Neural cell (in vitro differentiated cells): ENCODE data around the gene POLR2L. TPM values are rescaled to one million over a fixed set of nuclear protein-coding genes. Genes with fewer than 3 reads are reported as not detected.

Experiments
- H2AFZ ChIP-seq: fragments of 200-600, 300-800 bp; sonication (generic), shearing (Covaris generic); 2 replicates; pipeline ENCODE4 v1.6.0; 2014; ENCODE audit warnings: low read depth, mild to moderate bottlenecking, antibody characterized with exemption, low read length, moderate library complexity
- H3F3A ChIP-seq: fragments of 200-600 bp; shearing (Covaris generic); 2 replicates; pipeline ENCODE4 v1.6.1; 2016; ENCODE audit warnings: mild to moderate bottlenecking, moderate library complexity, mixed read lengths, antibody characterized with exemption, low read length; ENCODE audit not compliant: insufficient read depth, poor library complexity, severe bottlenecking
- H3K27ac ChIP-seq: fragments of 200-600, 300-800 bp; sonication (generic), shearing (Covaris generic); 2 replicates; pipeline ENCODE4 v1.5.1; 2014; ENCODE audit warnings: mild to moderate bottlenecking, low read length, moderate library complexity
- H3K27me3 ChIP-seq: fragments of 300-800, 200-600 bp; sonication (generic), shearing (Covaris generic); 2 replicates; pipeline ENCODE4 v1.6.0; 2014; ENCODE audit warnings: mild to moderate bottlenecking, low read depth, low read length, moderate library complexity; ENCODE audit not compliant: insufficient read depth
- H3K36me3 ChIP-seq: fragments of 300-800, 200-600 bp; sonication (generic), shearing (Covaris generic); 2 replicates; pipeline ENCODE4 v1.5.1; 2014; ENCODE audit warnings: mild to moderate bottlenecking, antibody characterized with exemption, low read length, moderate library complexity; ENCODE audit not compliant: insufficient read depth
- H3K4me2 ChIP-seq: fragments of 300-800, 200-600 bp; sonication (generic), shearing (Covaris generic); 2 replicates; pipeline ENCODE4 v1.6.0; 2014; ENCODE audit warnings: mild to moderate bottlenecking, low read length
- H3K4me3 ChIP-seq: fragments of 300-800, 200-600 bp; sonication (generic), shearing (Covaris generic); 2 replicates; pipeline ENCODE4 v1.5.1; 2014; ENCODE audit warnings: mild to moderate bottlenecking, low read length, moderate library complexity
- H3K79me2 ChIP-seq: fragments of 200-600 bp; shearing (Covaris generic); replicated peaks from 2 replicates; pipeline ENCODE4 v1.6.0; 2014; ENCODE audit warnings: mild to moderate bottlenecking, low read length, moderate library complexity; ENCODE audit not compliant: insufficient read depth
- H3K9ac ChIP-seq: fragments of 300-800, 200-600 bp; sonication (generic), shearing (Covaris generic); 2 replicates; pipeline ENCODE4 v1.6.1; 2016; ENCODE audit warnings: mild to moderate bottlenecking, low read length, mixed read lengths
- H3K9me2 ChIP-seq: fragments of 200-600 bp; shearing (Covaris generic); 2 replicates; pipeline ENCODE4 v1.6.1; 2016; ENCODE audit warnings: mild to moderate bottlenecking, low read length, mixed read lengths; ENCODE audit not compliant: insufficient read depth
- H3K9me3 ChIP-seq: fragments of 200-600, 300-800 bp; sonication (generic), shearing (Covaris generic); 2 replicates; pipeline ENCODE4 v1.6.1; 2016; ENCODE audit warnings: mild to moderate bottlenecking, mixed run types, low read length, moderate library complexity, mixed read lengths
- H4K20me1 ChIP-seq: fragments of 200-600 bp; shearing (Covaris generic); 2 replicates; pipeline ENCODE4 v1.6.1; 2016; ENCODE audit warnings: mild to moderate bottlenecking, mixed run types; ENCODE audit not compliant: insufficient read depth
- EP300 ChIP-seq: fragments of 450-650 bp; conservative IDR thresholded peaks from 2 replicates; pipeline ENCODE4 v1.6.1; 2014; ENCODE audit warnings: antibody characterized with exemption, mild to moderate bottlenecking, moderate library complexity; ENCODE audit not compliant: poor library complexity, severe bottlenecking
- EZH2 ChIP-seq: fragments of 200-600, 300-800 bp; shearing (Covaris generic), sonication (generic); IDR thresholded peaks from 2 replicates; pipeline ENCODE4 v1.6.1; 2014; ENCODE audit warnings: antibody characterized with exemption, low read length, borderline replicate concordance, mild to moderate bottlenecking; ENCODE audit not compliant: insufficient read depth, poor library complexity, severe bottlenecking
- MXI1 ChIP-seq: fragments of 450-650 bp; conservative IDR thresholded peaks from 2 replicates; pipeline ENCODE4 v1.6.1; 2014; ENCODE audit warnings: antibody characterized with exemption, mild to moderate bottlenecking; ENCODE audit not compliant: poor library complexity, severe bottlenecking
- POLR2AphosphoS5 ChIP-seq: IDR thresholded peaks from 2 replicates; pipeline ENCODE4 v1.6.1; 2012
- RAD21 ChIP-seq: fragments of 450-650 bp; conservative IDR thresholded peaks from 2 replicates; pipeline ENCODE4 v1.6.1; 2014; ENCODE audit warnings: antibody characterized with exemption, mild to moderate bottlenecking, moderate library complexity
- SMC3 ChIP-seq: fragments of 450-650 bp; conservative IDR thresholded peaks from 2 replicates; pipeline ENCODE4 v1.6.1; 2014; ENCODE audit warnings: antibody characterized with exemption, mild to moderate bottlenecking, moderate library complexity; ENCODE audit not compliant: poor library complexity
- TAF1 ChIP-seq: IDR thresholded peaks from 2 replicates; pipeline ENCODE4 v1.6.1; 2012; ENCODE audit warnings: low read depth
- polyA plus RNA-seq: library from polyadenylated mRNA; depleted of rRNA; stranded (reverse); fragments of >200 nt; gene quantifications from 2 replicates; pipeline ENCODE4 v1.2.3, GENCODE V29; 2014
- TF ChIP-seq, protein P1 (sequence below): fragments of 450-650 bp; IDR thresholded peaks from 2 replicates; pipeline ENCODE4 v1.5.1; 2014; ENCODE audit warnings: antibody characterized with exemption, mild to moderate bottlenecking, moderate library complexity; ENCODE audit not compliant: poor library complexity, severe bottlenecking
- TF ChIP-seq, protein P2 (sequence below): IDR thresholded peaks from 2 replicates; pipeline ENCODE4 v1.6.1; 2012; ENCODE audit warnings: borderline replicate concordance

Gene POLR2L
- polyA plus RNA-seq, 1 donor from 2014 or later, result 62.3 TPM

DNA sequence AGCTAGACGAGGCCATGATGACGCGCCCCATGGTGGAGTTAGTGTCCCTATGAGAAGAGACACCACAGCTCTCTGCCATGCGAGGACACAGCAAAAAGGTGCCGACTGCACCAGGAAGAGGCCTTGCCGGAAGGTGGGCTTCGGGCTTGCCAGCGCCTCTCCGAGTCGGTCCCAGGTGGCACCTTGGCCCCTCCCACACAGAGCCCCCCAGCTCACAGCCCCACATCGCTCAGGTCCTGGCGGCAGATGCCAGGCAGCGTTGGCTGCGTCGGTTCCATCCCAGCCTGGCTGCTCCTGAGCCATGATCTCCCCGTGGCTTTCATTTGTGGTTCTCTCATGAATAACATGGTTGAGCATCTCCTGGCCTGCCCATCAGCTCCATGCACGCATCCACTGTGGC lies 44.2 kb upstream of the POLR2L start:
- Histone ChIP-seq H3K36me3 (no peaks in the 10 kb centered on the region), H3K9me2 (no peaks in the 10 kb centered on the region), H3K4me2 (no peak overlapping the region), H3F3A (no peaks in the 10 kb centered on the region), H3K9me3 (no peaks in the 10 kb centered on the region), H3K4me3 (no peak overlapping the region), H3K27ac (no peak overlapping the region), H3K79me2 (no peaks in the 10 kb centered on the region), H3K27me3 (no peaks in the 10 kb centered on the region), H2AFZ (no peak overlapping the region), H3K9ac (no peak overlapping the region), H4K20me1 (no peaks in the 10 kb centered on the region)
- TF ChIP-seq SMC3 (no peak), TAF1 (no peak), MXI1 (no peak), POLR2AphosphoS5 (no peak), RAD21 (no peak), EZH2 (no peak), EP300 (no peak)
- TF ChIP-seq, protein P1, sequence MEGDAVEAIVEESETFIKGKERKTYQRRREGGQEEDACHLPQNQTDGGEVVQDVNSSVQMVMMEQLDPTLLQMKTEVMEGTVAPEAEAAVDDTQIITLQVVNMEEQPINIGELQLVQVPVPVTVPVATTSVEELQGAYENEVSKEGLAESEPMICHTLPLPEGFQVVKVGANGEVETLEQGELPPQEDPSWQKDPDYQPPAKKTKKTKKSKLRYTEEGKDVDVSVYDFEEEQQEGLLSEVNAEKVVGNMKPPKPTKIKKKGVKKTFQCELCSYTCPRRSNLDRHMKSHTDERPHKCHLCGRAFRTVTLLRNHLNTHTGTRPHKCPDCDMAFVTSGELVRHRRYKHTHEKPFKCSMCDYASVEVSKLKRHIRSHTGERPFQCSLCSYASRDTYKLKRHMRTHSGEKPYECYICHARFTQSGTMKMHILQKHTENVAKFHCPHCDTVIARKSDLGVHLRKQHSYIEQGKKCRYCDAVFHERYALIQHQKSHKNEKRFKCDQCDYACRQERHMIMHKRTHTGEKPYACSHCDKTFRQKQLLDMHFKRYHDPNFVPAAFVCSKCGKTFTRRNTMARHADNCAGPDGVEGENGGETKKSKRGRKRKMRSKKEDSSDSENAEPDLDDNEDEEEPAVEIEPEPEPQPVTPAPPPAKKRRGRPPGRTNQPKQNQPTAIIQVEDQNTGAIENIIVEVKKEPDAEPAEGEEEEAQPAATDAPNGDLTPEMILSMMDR, result no peak
- TF ChIP-seq, protein P2, sequence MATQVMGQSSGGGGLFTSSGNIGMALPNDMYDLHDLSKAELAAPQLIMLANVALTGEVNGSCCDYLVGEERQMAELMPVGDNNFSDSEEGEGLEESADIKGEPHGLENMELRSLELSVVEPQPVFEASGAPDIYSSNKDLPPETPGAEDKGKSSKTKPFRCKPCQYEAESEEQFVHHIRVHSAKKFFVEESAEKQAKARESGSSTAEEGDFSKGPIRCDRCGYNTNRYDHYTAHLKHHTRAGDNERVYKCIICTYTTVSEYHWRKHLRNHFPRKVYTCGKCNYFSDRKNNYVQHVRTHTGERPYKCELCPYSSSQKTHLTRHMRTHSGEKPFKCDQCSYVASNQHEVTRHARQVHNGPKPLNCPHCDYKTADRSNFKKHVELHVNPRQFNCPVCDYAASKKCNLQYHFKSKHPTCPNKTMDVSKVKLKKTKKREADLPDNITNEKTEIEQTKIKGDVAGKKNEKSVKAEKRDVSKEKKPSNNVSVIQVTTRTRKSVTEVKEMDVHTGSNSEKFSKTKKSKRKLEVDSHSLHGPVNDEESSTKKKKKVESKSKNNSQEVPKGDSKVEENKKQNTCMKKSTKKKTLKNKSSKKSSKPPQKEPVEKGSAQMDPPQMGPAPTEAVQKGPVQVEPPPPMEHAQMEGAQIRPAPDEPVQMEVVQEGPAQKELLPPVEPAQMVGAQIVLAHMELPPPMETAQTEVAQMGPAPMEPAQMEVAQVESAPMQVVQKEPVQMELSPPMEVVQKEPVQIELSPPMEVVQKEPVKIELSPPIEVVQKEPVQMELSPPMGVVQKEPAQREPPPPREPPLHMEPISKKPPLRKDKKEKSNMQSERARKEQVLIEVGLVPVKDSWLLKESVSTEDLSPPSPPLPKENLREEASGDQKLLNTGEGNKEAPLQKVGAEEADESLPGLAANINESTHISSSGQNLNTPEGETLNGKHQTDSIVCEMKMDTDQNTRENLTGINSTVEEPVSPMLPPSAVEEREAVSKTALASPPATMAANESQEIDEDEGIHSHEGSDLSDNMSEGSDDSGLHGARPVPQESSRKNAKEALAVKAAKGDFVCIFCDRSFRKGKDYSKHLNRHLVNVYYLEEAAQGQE, result no peak

DNA sequence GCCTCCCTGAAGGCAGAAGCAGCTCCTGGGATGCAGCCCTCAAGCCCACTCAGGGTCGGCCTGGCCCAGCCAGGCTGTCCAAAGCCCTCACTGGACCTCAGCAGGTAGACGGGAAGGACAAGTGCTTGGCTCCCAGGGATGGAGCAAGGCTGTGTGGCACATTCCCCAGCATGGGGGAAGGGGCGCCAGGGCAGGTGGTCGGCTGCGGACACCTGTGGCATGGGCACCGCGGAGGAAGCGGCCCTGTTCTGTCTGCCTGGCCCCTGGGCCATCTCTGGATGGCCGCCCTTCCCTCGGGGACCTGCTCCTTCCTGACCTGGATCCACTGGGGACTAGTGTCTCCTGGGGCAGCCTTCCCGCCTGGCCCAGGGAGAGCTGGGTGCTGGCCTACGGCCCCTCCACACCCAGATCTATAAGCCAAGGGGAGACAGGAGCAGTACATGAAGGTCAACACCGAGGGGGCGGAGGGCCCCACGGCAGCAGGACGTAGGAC lies 42.3 kb upstream of the POLR2L start:
- Histone ChIP-seq H3K9ac (no peak overlapping the region), H3K4me2 (no peak overlapping the region), H3K27me3 (no peaks in the 10 kb centered on the region), H4K20me1 (no peaks in the 10 kb centered on the region), H3K79me2 (no peaks in the 10 kb centered on the region), H3K9me2 (no peaks in the 10 kb centered on the region), H3K27ac (no peak overlapping the region), H2AFZ (no peak overlapping the region), H3K4me3 (no peak overlapping the region), H3K9me3 (no peaks in the 10 kb centered on the region), H3K36me3 (no peaks in the 10 kb centered on the region), H3F3A (no peaks in the 10 kb centered on the region)
- TF ChIP-seq TAF1 (no peak), RAD21 (no peak), SMC3 (no peak), EZH2 (no peak), POLR2AphosphoS5 (no peak), EP300 (no peak), MXI1 (no peak)
- TF ChIP-seq, protein P1, result no peak
- TF ChIP-seq, protein P2, result no peak
